Osteoblast (primary cell): ENCODE data around the gene KLHDC4. TPM values are rescaled to one million over a fixed set of nuclear protein-coding genes. Genes with fewer than 3 reads are reported as not detected.

ENCODE experiments used
- DNase-seq: peaks from one replicate; pipeline ENCODE4 v3.0.0; 2011; ENCODE audit warnings: low spot score, mixed read lengths; ENCODE audit not compliant: insufficient read length; ENCODE audit errors: missing footprints
- H2AFZ ChIP-seq: 2 replicates; pipeline ENCODE4 v1.6.0; 2011; ENCODE audit warnings: mild to moderate bottlenecking, low read length
- H3K27ac ChIP-seq: 2 replicates; pipeline ENCODE4 v1.5.1; 2011; ENCODE audit warnings: mild to moderate bottlenecking, low read depth, low read length, moderate library complexity
- H3K27me3 ChIP-seq: 2 replicates; pipeline ENCODE4 v1.6.0; 2012; ENCODE audit warnings: mild to moderate bottlenecking, control low read depth, inconsistent platforms, low read length, moderate library complexity; ENCODE audit not compliant: insufficient read depth
- H3K36me3 ChIP-seq: 2 replicates; pipeline ENCODE4 v1.5.1; 2011; ENCODE audit warnings: mild to moderate bottlenecking, low read length, control low read depth, moderate library complexity; ENCODE audit not compliant: insufficient read depth
- H3K4me1 ChIP-seq: 2 replicates; pipeline ENCODE4 v1.5.1; 2011; ENCODE audit warnings: mild to moderate bottlenecking, low read length, control low read depth, moderate library complexity; ENCODE audit not compliant: insufficient read depth
- H3K4me2 ChIP-seq: 2 replicates; pipeline ENCODE4 v1.6.0; 2011; ENCODE audit warnings: mild to moderate bottlenecking, low read length; ENCODE audit not compliant: insufficient read depth
- H3K4me3 ChIP-seq: fragments of 200-600 bp; sonication (generic); 3 replicates; pipeline ENCODE4 v1.5.1; 2012; ENCODE audit warnings: mild to moderate bottlenecking, low read length, inconsistent platforms; ENCODE audit not compliant: insufficient read depth
- H3K79me2 ChIP-seq: 2 replicates; pipeline ENCODE4 v1.6.0; 2012; ENCODE audit warnings: mild to moderate bottlenecking, low read length, control low read depth, inconsistent platforms; ENCODE audit not compliant: insufficient read depth
- H3K9me3 ChIP-seq: 2 replicates; pipeline ENCODE4 v1.5.1; 2011; ENCODE audit warnings: low read depth, low read length, control low read depth
- H4K20me1 ChIP-seq: 2 replicates; pipeline ENCODE4 v1.6.0; 2012; ENCODE audit warnings: mild to moderate bottlenecking, low read length, control low read depth; ENCODE audit not compliant: insufficient read depth
- total RNA-seq: library from RNA; depleted of rRNA; stranded (reverse); fragments of >200 nt; gene quantifications from 2 replicates; pipeline ENCODE4 v1.2.3, GENCODE V29; 2012
- TF ChIP-seq, protein P1 (sequence below): IDR thresholded peaks from 2 replicates; pipeline ENCODE4 v1.5.1; 2011; ENCODE audit warnings: mild to moderate bottlenecking, low read depth, low read length, moderate library complexity; ENCODE audit errors: extremely low read depth

The KLHDC4 gene
- total RNA-seq, 1 donor = 22.1 TPM

DNA sequence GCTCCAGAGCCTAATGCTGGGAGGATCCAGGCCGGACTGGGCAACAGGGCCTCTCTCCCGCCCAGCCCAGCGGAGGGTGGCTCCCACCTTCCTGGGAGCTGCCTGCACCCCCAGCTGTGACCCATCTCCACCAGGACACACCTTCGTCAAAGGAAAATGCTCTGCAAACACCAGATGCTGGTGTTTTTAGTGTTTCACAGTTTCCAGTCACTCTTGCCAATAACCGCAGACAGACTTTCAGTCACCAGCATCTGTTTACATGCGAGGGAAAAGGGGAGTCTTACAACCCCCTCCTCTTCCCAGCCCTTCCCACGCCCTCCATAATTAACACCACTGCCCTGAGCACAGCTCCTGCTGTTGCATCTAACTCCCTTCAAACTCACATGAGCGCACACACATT is 25.3 kb downstream of the KLHDC4 start:
- Histone ChIP-seq H3K27ac (peak overlapping the region; percentile 42), H4K20me1 (peaks cover 15% of the 10 kb centered on the region), H3K4me2 (no peak overlapping the region), H3K36me3 (peaks cover 8% of the 10 kb centered on the region), H3K79me2 (peaks cover 12% of the 10 kb centered on the region), H3K9me3 (no peaks in the 10 kb centered on the region), H3K4me1 (no peaks in the 10 kb centered on the region), H3K27me3 (no peaks in the 10 kb centered on the region), H2AFZ (no peak overlapping the region), H3K4me3 (no peak overlapping the region)
- peak; percentile 41 for DNase-seq
- TF ChIP-seq, protein P1, sequence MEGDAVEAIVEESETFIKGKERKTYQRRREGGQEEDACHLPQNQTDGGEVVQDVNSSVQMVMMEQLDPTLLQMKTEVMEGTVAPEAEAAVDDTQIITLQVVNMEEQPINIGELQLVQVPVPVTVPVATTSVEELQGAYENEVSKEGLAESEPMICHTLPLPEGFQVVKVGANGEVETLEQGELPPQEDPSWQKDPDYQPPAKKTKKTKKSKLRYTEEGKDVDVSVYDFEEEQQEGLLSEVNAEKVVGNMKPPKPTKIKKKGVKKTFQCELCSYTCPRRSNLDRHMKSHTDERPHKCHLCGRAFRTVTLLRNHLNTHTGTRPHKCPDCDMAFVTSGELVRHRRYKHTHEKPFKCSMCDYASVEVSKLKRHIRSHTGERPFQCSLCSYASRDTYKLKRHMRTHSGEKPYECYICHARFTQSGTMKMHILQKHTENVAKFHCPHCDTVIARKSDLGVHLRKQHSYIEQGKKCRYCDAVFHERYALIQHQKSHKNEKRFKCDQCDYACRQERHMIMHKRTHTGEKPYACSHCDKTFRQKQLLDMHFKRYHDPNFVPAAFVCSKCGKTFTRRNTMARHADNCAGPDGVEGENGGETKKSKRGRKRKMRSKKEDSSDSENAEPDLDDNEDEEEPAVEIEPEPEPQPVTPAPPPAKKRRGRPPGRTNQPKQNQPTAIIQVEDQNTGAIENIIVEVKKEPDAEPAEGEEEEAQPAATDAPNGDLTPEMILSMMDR = no peak

DNA sequence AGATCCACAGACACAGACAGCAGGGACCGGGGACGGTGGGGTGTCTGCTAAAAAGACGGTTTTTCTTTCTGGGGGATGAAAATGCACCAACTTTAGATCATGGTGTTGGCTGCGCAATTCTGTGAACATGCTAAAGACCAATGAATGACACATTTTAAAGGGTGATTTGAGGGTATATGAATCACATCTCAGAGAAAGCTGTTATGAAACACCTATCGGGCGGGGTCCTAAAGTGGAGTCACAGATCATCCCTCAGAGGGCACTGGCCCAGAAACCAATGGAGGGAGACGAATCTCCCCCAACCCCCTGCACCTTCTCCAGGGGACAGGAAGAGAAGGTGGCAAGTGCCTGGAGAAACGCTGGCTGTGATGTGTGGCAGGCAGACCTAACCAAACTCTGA is 26.0 kb downstream of the KLHDC4 start:
- Histone ChIP-seq H3K36me3 (peaks cover 6% of the 10 kb centered on the region), H3K4me2 (no peak overlapping the region), H2AFZ (no peak overlapping the region), H3K9me3 (no peaks in the 10 kb centered on the region), H3K27me3 (no peaks in the 10 kb centered on the region), H4K20me1 (peaks cover 15% of the 10 kb centered on the region), H3K4me3 (no peak overlapping the region), H3K27ac (no peak overlapping the region), H3K4me1 (no peaks in the 10 kb centered on the region), H3K79me2 (peaks cover 12% of the 10 kb centered on the region)
- DNase-seq = peak; percentile 18
- TF ChIP-seq, protein P1 = no peak

DNA sequence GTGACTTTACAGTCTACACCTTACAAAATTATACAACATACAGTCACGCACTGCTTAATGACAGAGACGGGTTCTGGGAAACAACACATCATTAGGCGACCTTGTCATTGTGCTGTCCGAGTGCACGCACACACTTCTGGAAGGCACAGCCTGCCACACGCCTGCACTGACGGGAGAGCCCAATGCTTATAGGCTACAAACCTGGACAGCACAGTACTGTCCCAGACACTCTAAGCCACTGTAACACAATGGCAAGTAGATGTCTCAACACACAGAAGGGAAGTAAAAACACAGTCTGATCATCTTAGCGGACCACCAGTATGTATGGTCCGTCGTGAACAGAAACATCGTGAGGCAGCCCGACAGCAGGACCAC is 29.8 kb downstream of the KLHDC4 start:
- no peak overlapping the region for H3K4me3 ChIP-seq
- H4K20me1 ChIP-seq = peaks cover 16% of the 10 kb centered on the region
- H3K4me1 ChIP-seq = no peaks in the 10 kb centered on the region
- H3K36me3 ChIP-seq = peaks cover 6% of the 10 kb centered on the region
- H3K4me2 ChIP-seq = no peak overlapping the region
- peak; percentile 68 for DNase-seq
- no peaks in the 10 kb centered on the region for H3K27me3 ChIP-seq
- H3K27ac ChIP-seq = no peak overlapping the region
- H3K9me3 ChIP-seq = no peaks in the 10 kb centered on the region
- no peak overlapping the region for H2AFZ ChIP-seq
- TF ChIP-seq, protein P1 = no peak
- H3K79me2 ChIP-seq = peaks cover 12% of the 10 kb centered on the region

DNA sequence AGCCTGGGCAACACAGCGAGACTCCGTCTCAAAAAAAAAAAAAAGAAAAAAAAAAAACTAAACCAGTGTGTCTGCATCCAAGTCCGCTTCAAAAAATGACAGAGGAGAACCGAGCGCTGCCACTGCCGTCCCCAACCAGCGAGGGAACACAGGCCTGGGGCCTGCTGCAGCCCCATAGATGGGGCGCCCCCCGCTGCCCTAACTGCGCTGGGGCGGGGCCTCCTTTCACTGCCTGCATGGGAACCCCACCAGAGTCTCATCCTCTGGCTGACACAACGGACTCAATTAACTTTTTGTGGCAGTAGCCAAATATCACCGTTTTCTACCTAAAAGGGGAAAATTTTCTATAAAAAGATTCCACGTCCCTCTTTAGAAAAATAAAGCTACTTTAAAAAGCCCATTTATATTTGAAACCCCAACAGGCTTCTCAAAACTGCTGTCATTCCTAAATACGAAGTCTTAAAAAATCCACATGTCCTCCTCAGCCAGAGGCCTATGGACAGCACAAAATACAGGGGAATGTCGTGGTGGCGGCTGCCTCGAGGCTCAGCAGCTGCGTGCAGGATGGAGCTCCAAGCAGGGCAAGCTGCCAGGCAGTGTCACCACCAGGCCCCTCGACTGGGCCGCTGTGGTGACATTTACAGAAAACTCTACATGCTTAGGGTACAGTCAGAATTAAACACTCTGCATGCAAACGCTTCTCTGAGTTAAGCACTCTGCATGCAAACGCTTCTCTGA is 30.3 kb downstream of the KLHDC4 start:
- Histone ChIP-seq H4K20me1 (peaks cover 13% of the 10 kb centered on the region), H3K27ac (no peak overlapping the region), H3K36me3 (peaks cover 7% of the 10 kb centered on the region), H3K27me3 (no peaks in the 10 kb centered on the region), H3K79me2 (peaks cover 10% of the 10 kb centered on the region), H3K4me1 (no peaks in the 10 kb centered on the region), H3K4me2 (no peak overlapping the region), H3K4me3 (no peak overlapping the region), H3K9me3 (no peaks in the 10 kb centered on the region), H2AFZ (no peak overlapping the region)
- DNase-seq = peak; percentile 0
- TF ChIP-seq, protein P1 = no peak
